HEK293 (cell line): ENCODE measurements around the gene C16orf82.

Experiments used
- KLF10 ChIP-seq: fragments of 450-650 bp; IDR thresholded peaks from 2 replicates; pipeline ENCODE4 v1.5.1; 2018; ENCODE audit warnings: missing biosample characterization, mild to moderate bottlenecking, missing genetic modification characterization
- SETDB1 ChIP-seq: IDR thresholded peaks from one replicate; pipeline ENCODE4 v1.6.1; 2017; ENCODE audit warnings: mild to moderate bottlenecking, low read length, moderate library complexity, mixed read lengths; ENCODE audit not compliant: insufficient read length
- ZNF121 ChIP-seq: fragments of 450-650 bp; formaldehyde crosslinking; IDR thresholded peaks from 2 replicates; pipeline ENCODE4 v1.5.1; 2016; ENCODE audit warnings: missing biosample characterization, missing genetic modification characterization
- ZNF138 ChIP-seq: fragments of 450-650 bp; formaldehyde crosslinking; IDR thresholded peaks from 2 replicates; pipeline ENCODE4 v1.5.1; 2016; ENCODE audit warnings: missing biosample characterization, missing genetic modification characterization, borderline replicate concordance
- ZNF16 ChIP-seq: fragments of 450-650 bp; formaldehyde crosslinking; IDR thresholded peaks from 2 replicates; pipeline ENCODE4 v1.5.1; 2016; ENCODE audit warnings: low read depth, missing biosample characterization, missing genetic modification characterization
- ZNF514 ChIP-seq: fragments of 450-650 bp; formaldehyde crosslinking; IDR thresholded peaks from 2 replicates; pipeline ENCODE4 v1.5.1; 2016; ENCODE audit warnings: missing biosample characterization, missing genetic modification characterization
- ZNF830 ChIP-seq: fragments of 450-650 bp; IDR thresholded peaks from 2 replicates; pipeline ENCODE4 v1.5.0; 2018; ENCODE audit warnings: missing biosample characterization, missing genetic modification characterization, low read depth, mild to moderate bottlenecking, moderate library complexity
- TF ChIP-seq, protein P1 (sequence below): fragments of 450-650 bp; formaldehyde crosslinking; IDR thresholded peaks from 2 replicates; pipeline ENCODE4 v1.5.1; 2016; ENCODE audit warnings: missing biosample characterization, missing genetic modification characterization
- TF ChIP-seq, protein P2 (sequence below): fragments of 450-650 bp; formaldehyde crosslinking; IDR thresholded peaks from 2 replicates; pipeline ENCODE4 v1.5.1; 2016; ENCODE audit warnings: missing biosample characterization, missing genetic modification characterization

DNA sequence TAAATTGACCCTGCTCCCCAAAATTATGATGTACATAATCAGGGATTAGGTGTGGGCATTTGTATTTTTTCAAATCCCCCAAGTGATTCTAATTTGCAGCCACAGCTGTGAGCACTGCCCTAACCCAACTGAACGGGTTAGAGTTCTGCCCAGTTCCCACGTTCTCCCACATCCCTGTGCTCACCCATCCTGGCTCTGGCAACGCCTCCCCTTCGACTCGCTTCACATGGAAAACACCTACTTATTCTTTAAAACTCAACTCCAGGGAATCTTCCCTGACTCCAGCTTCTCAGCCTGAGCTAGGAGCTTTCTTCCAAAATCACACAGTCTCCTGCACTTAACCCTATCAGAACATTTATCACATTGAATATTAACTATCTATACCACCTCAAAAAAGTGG lies 17.6 kb upstream of the C16orf82 start:
- TF ChIP-seq, protein P1, sequence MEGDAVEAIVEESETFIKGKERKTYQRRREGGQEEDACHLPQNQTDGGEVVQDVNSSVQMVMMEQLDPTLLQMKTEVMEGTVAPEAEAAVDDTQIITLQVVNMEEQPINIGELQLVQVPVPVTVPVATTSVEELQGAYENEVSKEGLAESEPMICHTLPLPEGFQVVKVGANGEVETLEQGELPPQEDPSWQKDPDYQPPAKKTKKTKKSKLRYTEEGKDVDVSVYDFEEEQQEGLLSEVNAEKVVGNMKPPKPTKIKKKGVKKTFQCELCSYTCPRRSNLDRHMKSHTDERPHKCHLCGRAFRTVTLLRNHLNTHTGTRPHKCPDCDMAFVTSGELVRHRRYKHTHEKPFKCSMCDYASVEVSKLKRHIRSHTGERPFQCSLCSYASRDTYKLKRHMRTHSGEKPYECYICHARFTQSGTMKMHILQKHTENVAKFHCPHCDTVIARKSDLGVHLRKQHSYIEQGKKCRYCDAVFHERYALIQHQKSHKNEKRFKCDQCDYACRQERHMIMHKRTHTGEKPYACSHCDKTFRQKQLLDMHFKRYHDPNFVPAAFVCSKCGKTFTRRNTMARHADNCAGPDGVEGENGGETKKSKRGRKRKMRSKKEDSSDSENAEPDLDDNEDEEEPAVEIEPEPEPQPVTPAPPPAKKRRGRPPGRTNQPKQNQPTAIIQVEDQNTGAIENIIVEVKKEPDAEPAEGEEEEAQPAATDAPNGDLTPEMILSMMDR (tag by site-specific recombination): no peak
- TF ChIP-seq ZNF16 (tag by site-specific recombination) (no peak), ZNF514 (tag by site-specific recombination) (no peak), ZNF138 (tag by site-specific recombination) (no peak), ZNF830 (tag by site-specific recombination) (no peak), KLF10 (tag by site-specific recombination) (no peak), SETDB1 (no peak), ZNF121 (tag by site-specific recombination) (no peak)
- TF ChIP-seq, protein P2, sequence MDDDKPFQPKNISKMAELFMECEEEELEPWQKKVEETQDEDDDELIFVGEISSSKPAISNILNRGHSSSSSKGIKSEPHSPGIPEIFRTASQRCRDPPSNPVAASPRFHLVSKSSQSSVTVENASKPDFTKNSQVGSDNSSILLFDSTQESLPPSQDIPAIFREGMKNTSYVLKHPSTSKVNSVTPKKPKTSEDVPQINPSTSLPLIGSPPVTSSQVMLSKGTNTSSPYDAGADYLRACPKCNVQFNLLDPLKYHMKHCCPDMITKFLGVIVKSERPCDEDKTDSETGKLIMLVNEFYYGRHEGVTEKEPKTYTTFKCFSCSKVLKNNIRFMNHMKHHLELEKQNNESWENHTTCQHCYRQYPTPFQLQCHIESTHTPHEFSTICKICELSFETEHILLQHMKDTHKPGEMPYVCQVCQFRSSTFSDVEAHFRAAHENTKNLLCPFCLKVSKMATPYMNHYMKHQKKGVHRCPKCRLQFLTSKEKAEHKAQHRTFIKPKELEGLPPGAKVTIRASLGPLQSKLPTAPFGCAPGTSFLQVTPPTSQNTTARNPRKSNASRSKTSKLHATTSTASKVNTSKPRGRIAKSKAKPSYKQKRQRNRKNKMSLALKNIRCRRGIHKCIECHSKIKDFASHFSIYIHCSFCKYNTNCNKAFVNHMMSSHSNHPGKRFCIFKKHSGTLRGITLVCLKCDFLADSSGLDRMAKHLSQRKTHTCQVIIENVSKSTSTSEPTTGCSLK: no peak
